MCF 10A (cell line): ENCODE measurements around the gene XAB2. TPM values are rescaled to one million over a fixed set of nuclear protein-coding genes. Genes with fewer than 3 reads are reported as not detected.

Experiments used
- Bru-seq: library from RNA; stranded (reverse); fragments of 400-500 nt; gene quantifications from one replicate; lab custom pipeline; 2021; lab: Mats Ljungman, UMichigan
- BruChase-seq, 2 experiments: library from RNA; stranded (reverse); fragments of 400-500 nt; gene quantifications; one replicate each; lab custom pipeline; 2021; lab: Mats Ljungman, UMichigan
- BruUV-seq: library from RNA; stranded (reverse); fragments of 400-500 nt; replicated peaks from 2 replicates; lab custom pipeline; 2021; lab: Mats Ljungman, UMichigan
- CTCF ChIA-PET: fragments of 300-600 bp; sonication (Branson Sonifier 250); formaldehyde crosslinking; extraction: SDS; loops from one replicate; lab custom pipeline; 2021; ENCODE audit warnings: antibody characterized with exemption, inconsistent platforms; lab: Yijun Ruan, JAX
- POLR2A ChIA-PET: fragments of 300-600, 350-650 bp; sonication (Branson Sonifier 250); formaldehyde crosslinking; extraction: SDS; loops from one replicate; lab custom pipeline; 2020; ENCODE audit warnings: antibody characterized with exemption, inconsistent platforms; lab: Yijun Ruan, JAX
- DNase-seq: peaks from one replicate; pipeline ENCODE4 v3.0.0-alpha.2; 2018; ENCODE audit not compliant: unreplicated experiment
- H3K27ac Mint-ChIP-seq: one replicate; pipeline ENCODE4 v1.8.0; 2022; ENCODE audit warnings: mild to moderate bottlenecking, low read depth, mixed read lengths; ENCODE audit not compliant: unreplicated experiment
- H3K27me3 Mint-ChIP-seq: one replicate; pipeline ENCODE4 v1.8.0; 2022; ENCODE audit warnings: mixed read lengths; ENCODE audit not compliant: insufficient read depth, unreplicated experiment
- H3K36me3 Mint-ChIP-seq: one replicate; pipeline ENCODE4 v1.8.0; 2022; ENCODE audit warnings: mild to moderate bottlenecking, moderate library complexity, mixed read lengths; ENCODE audit not compliant: insufficient read depth, unreplicated experiment
- H3K4me1 Mint-ChIP-seq: one replicate; pipeline ENCODE4 v1.8.0; 2022; ENCODE audit warnings: mixed read lengths; ENCODE audit not compliant: insufficient read depth, unreplicated experiment
- H3K4me3 Mint-ChIP-seq: one replicate; pipeline ENCODE4 v1.8.0; 2022; ENCODE audit warnings: mild to moderate bottlenecking, moderate library complexity, mixed read lengths; ENCODE audit not compliant: unreplicated experiment
- H3K9me3 Mint-ChIP-seq: one replicate; pipeline ENCODE4 v1.8.0; 2022; ENCODE audit warnings: mixed read lengths; ENCODE audit not compliant: unreplicated experiment
- CTCF ChIP-seq: fragments of 200-600 bp; IDR thresholded peaks from one replicate; pipeline ENCODE4 v1.8.0; 2022; ENCODE audit warnings: antibody characterized with exemption, mild to moderate bottlenecking; ENCODE audit not compliant: unreplicated experiment
- intact Hi-C: fragments of 100-400 bp; cut with micrococcal nuclease; formaldehyde crosslinking; loops from 2 replicates; pipeline ENCODE4 v1.14.1; 2022
- long read RNA-seq: library from polyadenylated mRNA; stranded (forward); transcript quantifications from one replicate; pipeline ENCODE4 v2.0.0, GENCODE V29; 2022
- total RNA-seq: library from RNA; stranded (reverse); gene quantifications from 2 replicates; pipeline ENCODE4 v1.2.3, GENCODE V29; 2022

The XAB2 gene
- 28.7 and 29.4 TPM in 2 replicates for total RNA-seq
- percentile 58 among the genes with signal in this experiment for Bru-seq, nascent RNA
- BruChase-seq, experiment 1, labeled RNA remaining after a 6-hour chase = percentile 78 among the genes with signal in this experiment
- percentile 65 among the genes with signal in this experiment for BruChase-seq, experiment 2, labeled RNA remaining after a 2-hour chase
- long read RNA-seq, transcript XAB2-201 (19 exons, 2,667 nt) = major isoform, 56 of 96 reads
- long read RNA-seq, partial matches to known transcripts = 33 of 96 reads
- long read RNA-seq, other reads (novel, unspliced or antisense) = 7 of 96 reads

- POLR2A ChIA-PET = interaction anchor here (0.6 to 2.5 kb wide), 27 partner anchors 9 to 1891 kb away, joined by 3 to 41 read pairs (median 4); partner anchors contain the start of genes PNPLA6, TIMM44, TRAPPC5 and ZNF557
- peaks cover 23% of the 10 kb centered on the region for H3K4me1 Mint-ChIP-seq
- CTCF ChIA-PET = interaction anchor here (0.6 to 1.9 kb wide), 7 partner anchors 12 to 170 kb away, joined by 3 to 10 read pairs (median 3); partner anchors contain the start of gene TRAPPC5
- peaks cover 34% of the 10 kb centered on the region for H3K36me3 Mint-ChIP-seq
- peak; percentile 99 for DNase-seq
- H3K4me3 Mint-ChIP-seq = peak within 1 kb of the TSS; percentile 95
- H3K27ac Mint-ChIP-seq = peak within 1 kb of the TSS; percentile 100
- intact Hi-C loops = no loop called here
- no peaks in the 10 kb centered on the region for H3K9me3 Mint-ChIP-seq
- no peaks in the 10 kb centered on the region for H3K27me3 Mint-ChIP-seq
- no peak for TF ChIP-seq CTCF
- BruUV-seq = no TSS peak
Observed at GRCh38 chr19:7629347-7630054, at the start of gene XAB2, which contains the start of gene PET100. TSS of gene XAB2 (minus strand) at chr19:7629545. CDS start at chr19:7629527, 18 bp downstream. TSS of gene PET100 (plus strand) at chr19:7629793. CDS start at chr19:7629834, 41 bp downstream.

GRCh38 chr19:7677669-7678311 lies 48.4 kb upstream of the XAB2 start:
- Mint-ChIP-seq H3K4me3 (no peak overlapping the region), H3K4me1 (peaks cover 6% of the 10 kb centered on the region), H3K36me3 (peaks cover 11% of the 10 kb centered on the region), H3K27ac (no peak overlapping the region), H3K9me3 (no peaks in the 10 kb centered on the region), H3K27me3 (no peaks in the 10 kb centered on the region)
- CTCF ChIA-PET = interaction anchor here (0.5 to 1.7 kb wide), 8 partner anchors 21 to 324 kb away, joined by 3 to 7 read pairs (median 3); no protein-coding TSS in a partner anchor
- POLR2A ChIA-PET = interaction anchor here (0.6 to 2.3 kb wide), 4 partner anchors 12 to 448 kb away, joined by 3 to 6 read pairs (median 3); no protein-coding TSS in a partner anchor
- no peak for DNase-seq
- TF ChIP-seq CTCF = no peak
- intact Hi-C loops = no loop called here
- BruUV-seq = no TSS peak

GRCh38 chr19:7676854-7677253 lies 47.5 kb upstream of the XAB2 start, which contains the start of gene MCEMP1:
TSS of gene MCEMP1 (plus strand) at chr19:7677090. CDS start at chr19:7677121, 31 bp downstream.
- Mint-ChIP-seq H3K4me1 (peaks cover 6% of the 10 kb centered on the region), H3K9me3 (no peaks in the 10 kb centered on the region), H3K36me3 (peaks cover 4% of the 10 kb centered on the region), H3K27ac (no peak within 1 kb of the TSS), H3K27me3 (no peaks in the 10 kb centered on the region), H3K4me3 (no peak within 1 kb of the TSS)
- no peak for TF ChIP-seq CTCF
- no peak for DNase-seq
- no TSS peak for BruUV-seq
- intact Hi-C loops = no loop called here
- ChIA-PET CTCF (interaction anchor here (1.1 to 1.2 kb wide), 3 partner anchors 27 to 323 kb away, joined by 3 to 5 read pairs (median 3); no protein-coding TSS in a partner anchor), POLR2A (interaction anchor here (0.8 to 2.3 kb wide), 2 partner anchors 20 to 123 kb away, joined by 3 to 6 read pairs; no protein-coding TSS in a partner anchor)
